ENCODE data around the gene NDUFS6. TPM values are rescaled to one million over a fixed set of nuclear protein-coding genes. Genes with fewer than 3 reads are reported as not detected.
"Not testable (repeated sequence)": the region's sequence is repeated elsewhere in the genome, so short reads cannot be mapped to it uniquely, and the experiment has no call there.

NDUFS6 gene
- total RNA-seq, 4 donors from 2014 or later, result 54.7 to 66.4 (median 55.7) TPM

GRCh38 chr5:1797855-1798254 is 3.4 kb upstream of the NDUFS6 start:
- no peak for DNase-seq (ENCODE audit: extremely low spot score)
- Histone ChIP-seq H3K27me3 (no peaks in the 10 kb centered on the region), H3K36me3 (peaks cover 12 to 33% (median 25%) of the 10 kb centered on the region in 4 donors), H3K27ac (replicated peaks in 1 of 4) (no peak overlapping the region), H3K4me1 (peaks cover 22 to 52% (median 42%) of the 10 kb centered on the region in 4 donors), H3K9me3 (no peaks in the 10 kb centered on the region), H3K4me3 (no peak overlapping the region)
- WGBS, result 93% methylated on average over 11 of the region's 11 CpGs
- intact Hi-C loops (cut with DNase I), result no loop called here
- TF ChIP-seq POLR2A (IDR thresholded peaks at IDR 0.05; ENCODE audit: low read depth) (no peak), POLR2AphosphoS5 (IDR thresholded peaks at IDR 0.05) (no peak), CTCF (IDR thresholded peaks at IDR 0.05) (no peak)

- Histone ChIP-seq H3K36me3 (peaks cover 12 to 40% (median 31%) of the 10 kb centered on the region in 4 donors), H3K4me1 (peaks cover 23 to 55% (median 45%) of the 10 kb centered on the region in 4 donors), H3K4me3 (peak overlapping the region; percentile 74 to 86 (median 82)), H3K27ac (replicated peaks in 1 of 4) (peak overlapping the region in 2 of 4 donors; percentile 82 to 87)
- WGBS, result 86% methylated on average over 14 of the region's 16 CpGs
- H3K27me3 ChIP-seq; H3K9me3 ChIP-seq; DNase-seq (ENCODE audit: extremely low spot score); intact Hi-C loops (cut with DNase I): not testable (repeated sequence)
Measured at GRCh38 chr5:1798589-1798988, 2.6 kb upstream of the NDUFS6 start.

GRCh38 chr5:1799110-1799601 is 2.1 kb upstream of the NDUFS6 start:
- H3K4me1 ChIP-seq, result peaks cover 25 to 61% (median 46%) of the 10 kb centered on the region in 4 donors
- H3K4me3 ChIP-seq, result peak overlapping the region; percentile 74 to 86 (median 82)
- H3K27ac ChIP-seq (replicated peaks in 1 of 4), result peak overlapping the region; percentile 80 to 87 (median 82)
- H3K36me3 ChIP-seq, result peaks cover 15 to 46% (median 37%) of the 10 kb centered on the region in 4 donors
- no peaks in the 10 kb centered on the region for H3K27me3 ChIP-seq
- intact Hi-C loops (cut with DNase I), result no loop called here
- 0% methylated on average over 10 of the region's 35 CpGs for WGBS
- DNase-seq (ENCODE audit: extremely low spot score), result no peak
- TF ChIP-seq POLR2AphosphoS5 (IDR thresholded peaks at IDR 0.05), result no peak
- TF ChIP-seq POLR2A (IDR thresholded peaks at IDR 0.05; ENCODE audit: low read depth), result no peak
- no peak for TF ChIP-seq EP300 (IDR thresholded peaks at IDR 0.05)
- TF ChIP-seq CTCF (IDR thresholded peaks at IDR 0.05), result no peak
- no peaks in the 10 kb centered on the region for H3K9me3 ChIP-seq

GRCh38 chr5:1799602-1800471 is 1.4 kb upstream of the NDUFS6 start, which contains the start of gene MRPL36:
Gene MRPL36 (minus strand): TSS chr5:1799837. CDS start chr5:1798935, 902 bp downstream.
- peak within 1 kb of the TSS; percentile 74 to 86 (median 82) for H3K4me3 ChIP-seq
- DNase-seq (ENCODE audit: extremely low spot score), result peak; percentile 98
- no peaks in the 10 kb centered on the region for H3K27me3 ChIP-seq
- peaks cover 22 to 52% (median 43%) of the 10 kb centered on the region in 4 donors for H3K36me3 ChIP-seq
- peak; percentile 46 for TF ChIP-seq POLR2A (IDR thresholded peaks at IDR 0.05; ENCODE audit: low read depth)
- TF ChIP-seq POLR2AphosphoS5 (IDR thresholded peaks at IDR 0.05), result peak; percentile 93 to 94
- TF ChIP-seq CTCF (IDR thresholded peaks at IDR 0.05), result no peak
- H3K4me1 ChIP-seq, result peaks cover 25 to 64% (median 48%) of the 10 kb centered on the region in 4 donors
- WGBS, result 8% methylated on average over 38 of the region's 68 CpGs
- H3K27ac ChIP-seq (replicated peaks in 1 of 4), result peak within 1 kb of the TSS; percentile 80 to 87 (median 82)
- intact Hi-C loops (cut with DNase I), result loop anchor here (10.0 kb wide), 1 partner anchor 455 kb away; the partner anchor contains the start of gene CLPTM1L
- no peaks in the 10 kb centered on the region for H3K9me3 ChIP-seq

Measured in esophagus muscularis mucosa (tissue), 4 donors.